Vagina (tissue), 2 donors: ENCODE data around the gene KLHDC8A. TPM values are rescaled to one million over a fixed set of nuclear protein-coding genes. Genes with fewer than 3 reads are reported as not detected.
"Not testable (repeated sequence)": the region's sequence is repeated elsewhere in the genome, so short reads cannot be mapped to it uniquely, and the experiment has no call there.

Experiments used
- DNase-seq, 2 donors: peaks; one replicate each; pipeline ENCODE4 v3.0.0-alpha.2; 2017; ENCODE audit errors: extremely low spot score in 2 of 2
- H3K27ac ChIP-seq: fragments of 200-600 bp; sonication (generic); one replicate; pipeline ENCODE4 v1.5.1; 2019
- H3K27me3 ChIP-seq: fragments of 200-600 bp; sonication (generic); one replicate; pipeline ENCODE4 v1.5.1; 2019
- H3K36me3 ChIP-seq, 2 donors: fragments of 200-600 bp; sonication (generic); one replicate each; pipeline ENCODE4 v1.5.1; 2017 to 2019
- H3K4me1 ChIP-seq: fragments of 200-600 bp; sonication (generic); one replicate; pipeline ENCODE4 v1.5.1; 2019
- H3K4me3 ChIP-seq, 2 donors: fragments of 200-600 bp; sonication (generic); 1 replicate in 1 of 2; 2 replicates in 1 of 2; pipeline ENCODE4 v1.5.1; 2016 to 2019
- H3K9me3 ChIP-seq: fragments of 200-600 bp; sonication (generic); one replicate; pipeline ENCODE4 v1.5.1; 2019
- CTCF ChIP-seq, 3 experiments: fragments of 450-650 bp in 2 of 3; fragments of 200-600 bp in 1 of 3; sonication (generic) in 1 of 3; IDR thresholded peaks; one replicate each; pipeline ENCODE4 v1.5.1; 2017 to 2019; ENCODE audit warnings: antibody characterized with exemption in 3 of 3, mild to moderate bottlenecking in 2 of 3, moderate library complexity in 2 of 3
- POLR2A ChIP-seq, 2 donors: fragments of 450-650 bp; IDR thresholded peaks; one replicate each; pipeline ENCODE4 v1.6.1; 2017; ENCODE audit warnings: antibody characterized with exemption in 2 of 2, mild to moderate bottlenecking in 2 of 2, moderate library complexity in 2 of 2
- POLR2AphosphoS5 ChIP-seq, 2 donors: sonication (generic); formaldehyde crosslinking; IDR thresholded peaks; one replicate each; pipeline ENCODE4 v1.9.0; 2017; ENCODE audit warnings: antibody characterized with exemption in 2 of 2, mild to moderate bottlenecking in 2 of 2, low read depth in 1 of 2; ENCODE audit not compliant: insufficient read depth in 1 of 2
- intact Hi-C: fragments of 100-400 bp; cut with DNase I; formaldehyde crosslinking; loops from one replicate; pipeline ENCODE4 v1.15.1; 2023
- total RNA-seq: library from RNA; depleted of rRNA; stranded (reverse); fragments of >200 nt; gene quantifications from one replicate; pipeline ENCODE4 v1.2.3, GENCODE V29; 2016

Gene KLHDC8A
- not detected for total RNA-seq

- TF ChIP-seq POLR2AphosphoS5 (IDR thresholded peaks at IDR 0.05; ENCODE audit: insufficient read depth in 1 of 2, low read depth in 1 of 2) (no peak), POLR2A (IDR thresholded peaks at IDR 0.05) (no peak), CTCF (IDR thresholded peaks at IDR 0.05) (no peak)
- no peak for DNase-seq
- Histone ChIP-seq H3K36me3 (no peaks in the 10 kb centered on the region), H3K27ac (no peak within 1 kb of the TSS), H3K4me3 (peak within 1 kb of the TSS; percentile 7 to 32), H3K27me3 (no peaks in the 10 kb centered on the region), H3K9me3 (no peaks in the 10 kb centered on the region), H3K4me1 (peaks cover 9% of the 10 kb centered on the region)
- intact Hi-C loops: loop anchor here (5.0 kb wide), 1 partner anchor 131 kb away; no protein-coding TSS in a partner anchor
Measured at GRCh38 chr1:205356440-205357139, at the start of gene KLHDC8A. Gene KLHDC8A (minus strand): TSS chr1:205356922. CDS start chr1:205343604, 13,318 bp downstream.

GRCh38 chr1:205406252-205406651, 49.5 kb upstream of the KLHDC8A start:
- DNase-seq, intact Hi-C loops, H3K27me3 ChIP-seq, H3K4me1 ChIP-seq, H3K36me3 ChIP-seq, H3K27ac ChIP-seq, H3K9me3 ChIP-seq, H3K4me3 ChIP-seq: not testable (repeated sequence)

- H3K36me3 ChIP-seq, H3K4me3 ChIP-seq, H3K9me3 ChIP-seq, H3K27ac ChIP-seq, intact Hi-C loops, H3K4me1 ChIP-seq, H3K27me3 ChIP-seq, DNase-seq: not testable (repeated sequence)
Measured at GRCh38 chr1:205404484-205404883, 47.8 kb upstream of the KLHDC8A start.

- no peak overlapping the region for H3K27ac ChIP-seq
- H3K36me3 ChIP-seq: no peaks in the 10 kb centered on the region
- intact Hi-C loops: no loop called here
- TF ChIP-seq CTCF (IDR thresholded peaks at IDR 0.05) (no peak), POLR2A (IDR thresholded peaks at IDR 0.05) (no peak), POLR2AphosphoS5 (IDR thresholded peaks at IDR 0.05; ENCODE audit: insufficient read depth in 1 of 2, low read depth in 1 of 2) (no peak)
- H3K27me3 ChIP-seq: no peaks in the 10 kb centered on the region
- no peaks in the 10 kb centered on the region for H3K9me3 ChIP-seq
- H3K4me3 ChIP-seq: no peak overlapping the region
- DNase-seq: no peak
- H3K4me1 ChIP-seq: no peaks in the 10 kb centered on the region
Measured at GRCh38 chr1:205398586-205398985, 41.9 kb upstream of the KLHDC8A start.

- intact Hi-C loops: no loop called here
- H3K9me3 ChIP-seq: no peaks in the 10 kb centered on the region
- no peak overlapping the region for H3K4me3 ChIP-seq
Measured at GRCh38 chr1:205396967-205397616, 40.4 kb upstream of the KLHDC8A start.

More at GRCh38 chr1:205396967-205397616, 40.4 kb upstream of the KLHDC8A start:
- no peak for DNase-seq
- Histone ChIP-seq H3K27me3 (no peaks in the 10 kb centered on the region), H3K36me3 (no peaks in the 10 kb centered on the region), H3K4me1 (no peaks in the 10 kb centered on the region), H3K27ac (no peak overlapping the region)
- TF ChIP-seq CTCF (IDR thresholded peaks at IDR 0.05): peak in 2 of 3 experiments; percentile 37 to 44
- no peak for TF ChIP-seq POLR2A (IDR thresholded peaks at IDR 0.05)
